Measurements from ENCODE around the gene RAP1GAP2. TPM values are rescaled to one million over a fixed set of nuclear protein-coding genes. Genes with fewer than 3 reads are reported as not detected.
A peak's percentile ranks its signal among the peaks of the same experiment; 100 is the strongest.

The RAP1GAP2 gene
- 1 to 10 TPM; 4.6 to 8.0 (median 5.6) TPM for total RNA-seq

DNA sequence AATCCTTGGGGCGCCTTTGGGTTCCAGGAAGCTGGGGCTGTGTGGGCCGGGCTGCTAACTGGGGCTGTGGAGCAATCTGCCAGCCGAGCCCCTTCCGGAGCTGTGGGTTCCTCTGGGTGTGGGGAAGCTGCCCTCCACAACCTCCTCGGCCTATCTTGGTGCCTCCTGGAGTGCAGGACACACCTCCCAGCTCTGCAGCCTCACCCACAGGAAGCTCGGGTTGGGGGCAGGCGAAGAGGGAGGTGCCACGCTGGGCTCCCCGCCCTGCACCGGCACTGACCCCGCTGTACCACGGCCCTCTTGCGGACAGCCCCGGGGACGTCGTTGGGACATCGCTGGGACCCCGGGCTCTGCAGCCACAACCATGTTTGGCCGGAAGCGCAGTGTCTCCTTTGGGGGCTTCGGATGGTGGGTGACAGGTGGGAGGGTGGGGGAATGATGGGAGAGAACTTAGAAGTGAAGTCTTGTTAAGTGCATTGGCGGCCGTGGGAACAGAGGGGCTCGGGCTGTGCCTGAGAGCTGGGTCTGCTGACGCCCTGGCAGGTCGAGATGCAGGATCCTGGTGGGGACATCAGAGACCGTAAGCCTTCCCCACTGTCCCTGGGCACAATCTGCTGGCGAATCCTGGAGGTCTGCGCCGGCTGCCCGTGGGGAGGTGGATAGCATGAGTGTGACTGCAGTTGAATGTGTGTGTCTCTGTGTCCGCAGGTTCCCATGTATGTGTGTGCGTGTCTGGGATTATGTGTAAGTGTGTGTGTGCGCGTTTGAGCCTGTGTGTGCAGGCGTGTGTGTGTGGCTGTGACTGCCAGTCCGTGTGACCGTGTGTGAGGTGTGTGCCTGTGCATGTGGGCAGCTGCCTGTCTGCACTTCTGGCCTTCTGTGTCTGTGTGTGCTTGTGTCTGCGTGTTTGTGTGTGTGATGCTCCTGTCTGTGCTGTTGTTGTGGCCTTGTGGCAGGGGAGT lies at the start of gene RAP1GAP2:
TSS of gene RAP1GAP2 (plus strand) at position 275 of the 962 bp plus-strand sequence. CDS start at position 365, 90 bp downstream.
- ATAC-seq (ENCODE audit: low FRiP score) (no peak), DNase-seq (ENCODE audit: low spot score) (no peak)
- TF ChIP-seq, protein P1, sequence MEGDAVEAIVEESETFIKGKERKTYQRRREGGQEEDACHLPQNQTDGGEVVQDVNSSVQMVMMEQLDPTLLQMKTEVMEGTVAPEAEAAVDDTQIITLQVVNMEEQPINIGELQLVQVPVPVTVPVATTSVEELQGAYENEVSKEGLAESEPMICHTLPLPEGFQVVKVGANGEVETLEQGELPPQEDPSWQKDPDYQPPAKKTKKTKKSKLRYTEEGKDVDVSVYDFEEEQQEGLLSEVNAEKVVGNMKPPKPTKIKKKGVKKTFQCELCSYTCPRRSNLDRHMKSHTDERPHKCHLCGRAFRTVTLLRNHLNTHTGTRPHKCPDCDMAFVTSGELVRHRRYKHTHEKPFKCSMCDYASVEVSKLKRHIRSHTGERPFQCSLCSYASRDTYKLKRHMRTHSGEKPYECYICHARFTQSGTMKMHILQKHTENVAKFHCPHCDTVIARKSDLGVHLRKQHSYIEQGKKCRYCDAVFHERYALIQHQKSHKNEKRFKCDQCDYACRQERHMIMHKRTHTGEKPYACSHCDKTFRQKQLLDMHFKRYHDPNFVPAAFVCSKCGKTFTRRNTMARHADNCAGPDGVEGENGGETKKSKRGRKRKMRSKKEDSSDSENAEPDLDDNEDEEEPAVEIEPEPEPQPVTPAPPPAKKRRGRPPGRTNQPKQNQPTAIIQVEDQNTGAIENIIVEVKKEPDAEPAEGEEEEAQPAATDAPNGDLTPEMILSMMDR (IDR thresholded peaks at IDR 0.05), result no peak

DNA sequence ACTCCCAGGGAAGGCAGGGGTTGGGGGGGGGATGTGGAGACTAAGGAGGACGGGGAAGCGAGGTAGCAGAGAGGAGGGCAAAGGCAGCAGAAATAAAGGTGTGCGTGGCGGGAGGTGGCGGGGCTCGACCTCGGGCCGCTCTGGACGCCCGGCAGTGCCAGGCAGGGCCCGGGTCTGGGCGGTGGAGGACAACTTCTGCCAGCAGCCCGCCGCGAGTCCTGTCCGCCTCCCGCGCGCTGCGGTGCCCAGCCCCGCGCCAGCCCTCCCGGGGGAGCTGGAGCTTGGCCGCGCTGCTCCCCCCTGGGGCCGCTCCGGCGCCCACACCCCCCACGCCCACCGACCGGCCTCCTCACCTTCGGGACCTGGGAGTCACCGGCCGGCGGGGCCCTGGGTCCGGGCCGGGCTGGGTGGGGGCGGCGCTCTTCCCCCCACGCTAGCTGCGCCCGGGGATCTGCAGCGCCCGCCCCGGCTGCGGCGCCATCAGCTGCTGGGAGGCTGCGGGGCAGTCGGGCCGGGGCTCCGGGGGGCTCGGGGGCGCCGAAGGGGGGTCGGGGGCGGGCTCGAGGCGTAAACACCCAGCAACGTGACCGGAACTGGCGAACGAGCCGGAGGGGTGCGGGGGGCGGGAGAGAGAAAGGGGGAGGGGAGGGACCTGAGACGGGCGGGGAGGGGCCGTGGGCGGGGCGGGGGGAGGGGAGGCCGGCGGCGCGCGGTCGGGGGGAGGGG lies 47.0 kb upstream of the RAP1GAP2 start, which contains the start of gene CCDC92B:
TSS of gene CCDC92B (minus strand) at position 595 of the 726 bp plus-strand sequence. CDS start 14,507 bp downstream, outside the sequence.
- DNase-seq (ENCODE audit: low spot score), result no peak
- no peak for ATAC-seq (ENCODE audit: low FRiP score)
- TF ChIP-seq, protein P1 (IDR thresholded peaks at IDR 0.05), result no peak

DNA sequence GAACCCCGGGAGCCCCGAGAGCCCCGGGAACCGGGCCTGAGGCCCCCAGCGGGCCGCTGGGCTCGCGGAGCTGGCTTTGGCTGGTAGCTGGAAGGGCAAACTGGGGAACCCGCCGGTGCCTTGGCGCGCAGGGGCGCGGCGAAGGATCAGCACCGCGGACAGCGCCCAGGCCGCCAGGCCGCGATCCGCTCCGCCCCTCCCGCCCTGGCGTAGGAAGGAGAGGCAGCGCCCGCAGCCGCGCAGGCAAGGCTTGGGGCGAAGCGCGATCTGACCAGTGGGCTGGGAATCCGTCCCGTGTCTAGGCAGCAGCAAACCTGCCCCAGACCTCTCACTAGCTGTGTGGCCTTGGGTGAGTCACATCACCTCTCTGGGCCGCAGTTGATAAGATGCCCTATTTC lies 46.5 kb upstream of the RAP1GAP2 start:
- no peak for DNase-seq (ENCODE audit: low spot score)
- peak; percentile 85 for ATAC-seq (ENCODE audit: low FRiP score)
- TF ChIP-seq, protein P1 (IDR thresholded peaks at IDR 0.05), result no peak

DNA sequence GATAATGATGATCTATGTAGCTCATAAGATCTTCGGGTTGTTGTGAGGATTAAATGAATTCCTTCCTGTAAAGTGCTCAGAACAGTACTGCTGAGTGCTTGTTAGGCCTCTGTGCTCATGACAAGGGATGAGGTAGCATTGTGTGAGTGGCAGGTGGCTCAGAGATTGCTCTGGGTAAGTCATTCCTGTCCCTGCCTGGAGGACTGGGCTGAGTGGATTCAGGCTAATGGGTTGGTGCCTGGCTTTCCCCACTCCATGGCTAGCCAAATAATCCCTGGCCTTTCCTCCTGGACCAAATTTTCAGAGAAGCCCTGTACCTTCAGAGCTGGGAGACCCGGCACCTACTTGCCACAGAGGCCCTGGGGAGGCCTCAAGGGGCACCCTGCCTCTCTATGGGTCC lies 45.5 kb upstream of the RAP1GAP2 start:
- TF ChIP-seq, protein P1 (IDR thresholded peaks at IDR 0.05), result no peak
- no peak for ATAC-seq (ENCODE audit: low FRiP score)
- no peak for DNase-seq (ENCODE audit: low spot score)

DNA sequence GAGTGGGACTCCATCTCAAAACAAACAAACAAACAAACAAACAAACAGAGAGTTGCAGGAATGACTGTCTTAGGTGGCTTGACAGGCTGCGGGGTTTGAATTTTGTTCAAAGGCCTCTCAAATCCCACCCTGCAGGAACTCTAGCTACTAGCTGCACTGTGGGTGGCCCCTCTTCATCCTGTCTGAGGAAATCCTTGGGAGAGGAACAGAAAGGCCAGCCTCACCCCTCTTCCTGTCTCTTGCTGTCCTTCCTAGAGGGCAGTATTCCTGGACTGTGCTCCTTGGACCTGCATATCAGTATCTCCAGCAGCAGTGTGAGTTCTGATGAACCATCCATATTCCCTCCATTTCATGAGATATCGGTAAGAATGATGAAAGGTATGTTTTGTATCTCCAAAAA lies 44.7 kb upstream of the RAP1GAP2 start:
- no peak for DNase-seq (ENCODE audit: low spot score)
- ATAC-seq (ENCODE audit: low FRiP score), result no peak
- TF ChIP-seq, protein P1 (IDR thresholded peaks at IDR 0.05), result no peak

DNA sequence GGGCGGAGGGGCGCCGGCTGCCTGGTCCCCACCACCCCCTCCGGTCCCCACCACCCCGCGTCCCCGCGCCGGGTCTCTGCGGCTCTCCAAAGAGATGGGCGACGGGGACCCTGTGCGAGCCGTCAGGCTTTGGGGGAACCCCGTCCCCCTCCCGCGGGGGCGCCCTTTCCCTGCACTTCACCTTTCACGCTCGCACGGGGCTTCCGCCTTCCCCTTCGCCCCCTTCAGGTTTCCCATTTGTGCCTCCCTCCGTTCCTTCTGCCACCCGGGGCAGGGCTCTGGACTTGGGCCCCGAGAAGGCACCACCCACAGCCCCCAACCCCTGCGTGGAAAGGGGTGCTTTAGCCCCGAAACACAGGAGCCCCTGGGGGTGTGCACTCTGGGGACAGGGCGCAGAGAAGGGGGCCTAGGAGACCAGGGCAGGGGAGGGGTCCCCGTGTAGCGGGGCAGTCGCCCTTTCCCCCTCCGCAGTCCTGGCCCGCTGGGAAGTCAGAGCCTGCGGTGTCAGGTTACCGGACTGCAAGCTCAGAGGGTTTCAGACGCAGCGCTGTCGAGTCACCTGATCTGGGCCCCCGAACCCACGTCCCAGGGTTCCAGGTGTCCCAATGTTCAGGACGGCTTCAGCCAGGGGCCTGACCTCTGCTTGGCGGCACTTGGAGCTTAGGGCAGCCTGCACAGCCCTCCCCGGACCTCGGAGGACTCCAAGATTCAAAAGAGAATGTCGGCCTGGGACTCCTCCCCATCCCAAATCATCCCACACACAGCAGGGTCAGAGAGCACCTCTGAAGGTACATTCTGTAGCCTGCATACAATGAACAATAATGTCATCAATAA lies 40.1 kb upstream of the RAP1GAP2 start:
- ATAC-seq (ENCODE audit: low FRiP score), result peak; percentile 23
- TF ChIP-seq, protein P1 (IDR thresholded peaks at IDR 0.05), result no peak
- DNase-seq (ENCODE audit: low spot score), result no peak

Data from omental fat pad (tissue), 4 donors.